GM12864 (cell line): Measurements from ENCODE around the gene DAB2.

Experiments
- DNase-seq: peaks from one replicate; pipeline ENCODE4 v3.0.0-alpha.2; 2011; ENCODE audit warnings: low read depth
- H3K4me3 ChIP-seq: 2 replicates; pipeline ENCODE4 v1.5.1; 2011; ENCODE audit warnings: mild to moderate bottlenecking, low read depth, low read length, control low read depth
- TF ChIP-seq, protein P1 (sequence below): IDR thresholded peaks from 2 replicates; pipeline ENCODE4 v1.5.1; 2011; ENCODE audit warnings: low read depth, mild to moderate bottlenecking, moderate library complexity, low read length, control low read depth, inconsistent platforms; ENCODE audit errors: missing control alignments

Gene DAB2

DNA sequence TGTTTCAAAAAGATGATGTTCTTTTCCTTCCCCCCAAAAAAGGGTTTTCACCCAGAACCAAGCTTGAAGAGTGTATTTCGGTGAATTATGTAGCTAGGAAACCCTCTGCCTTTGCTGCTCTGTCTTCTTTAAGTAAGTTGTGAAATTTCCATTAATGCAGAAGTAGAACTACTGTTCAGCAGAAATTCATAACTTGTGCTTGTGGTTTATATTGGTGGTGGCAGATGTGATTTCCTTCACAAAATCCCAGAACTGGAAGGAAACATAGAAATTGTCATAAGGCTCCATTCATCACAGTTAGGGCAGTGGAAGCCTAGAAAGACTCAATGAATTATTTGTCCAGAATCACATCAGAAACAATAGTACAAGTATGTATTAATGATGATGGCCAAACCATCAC is 42.1 kb upstream of the DAB2 start:
- DNase-seq, result no peak
- TF ChIP-seq, protein P1, sequence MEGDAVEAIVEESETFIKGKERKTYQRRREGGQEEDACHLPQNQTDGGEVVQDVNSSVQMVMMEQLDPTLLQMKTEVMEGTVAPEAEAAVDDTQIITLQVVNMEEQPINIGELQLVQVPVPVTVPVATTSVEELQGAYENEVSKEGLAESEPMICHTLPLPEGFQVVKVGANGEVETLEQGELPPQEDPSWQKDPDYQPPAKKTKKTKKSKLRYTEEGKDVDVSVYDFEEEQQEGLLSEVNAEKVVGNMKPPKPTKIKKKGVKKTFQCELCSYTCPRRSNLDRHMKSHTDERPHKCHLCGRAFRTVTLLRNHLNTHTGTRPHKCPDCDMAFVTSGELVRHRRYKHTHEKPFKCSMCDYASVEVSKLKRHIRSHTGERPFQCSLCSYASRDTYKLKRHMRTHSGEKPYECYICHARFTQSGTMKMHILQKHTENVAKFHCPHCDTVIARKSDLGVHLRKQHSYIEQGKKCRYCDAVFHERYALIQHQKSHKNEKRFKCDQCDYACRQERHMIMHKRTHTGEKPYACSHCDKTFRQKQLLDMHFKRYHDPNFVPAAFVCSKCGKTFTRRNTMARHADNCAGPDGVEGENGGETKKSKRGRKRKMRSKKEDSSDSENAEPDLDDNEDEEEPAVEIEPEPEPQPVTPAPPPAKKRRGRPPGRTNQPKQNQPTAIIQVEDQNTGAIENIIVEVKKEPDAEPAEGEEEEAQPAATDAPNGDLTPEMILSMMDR, result no peak
- no peak overlapping the region for H3K4me3 ChIP-seq

DNA sequence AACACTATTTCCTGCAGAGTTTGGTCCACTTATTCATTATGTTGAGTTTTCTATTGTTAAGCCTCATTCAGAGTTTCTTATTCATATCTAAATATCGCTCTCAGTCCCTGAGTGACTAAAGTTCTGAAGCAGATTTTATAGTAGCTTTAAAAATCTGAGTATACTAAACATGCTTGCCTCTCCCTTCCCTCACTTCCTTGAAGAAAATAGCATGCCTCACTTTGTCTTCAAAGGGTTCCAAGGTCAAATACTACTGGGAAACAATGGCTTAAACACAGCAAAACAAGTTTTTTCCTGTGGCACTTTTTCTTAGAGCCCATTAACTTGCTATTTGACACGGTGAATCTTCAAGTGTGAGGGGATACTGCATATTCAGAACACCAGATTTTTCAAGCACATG is 41.1 kb upstream of the DAB2 start:
- DNase-seq, result no peak
- no peak overlapping the region for H3K4me3 ChIP-seq
- TF ChIP-seq, protein P1, result no peak

DNA sequence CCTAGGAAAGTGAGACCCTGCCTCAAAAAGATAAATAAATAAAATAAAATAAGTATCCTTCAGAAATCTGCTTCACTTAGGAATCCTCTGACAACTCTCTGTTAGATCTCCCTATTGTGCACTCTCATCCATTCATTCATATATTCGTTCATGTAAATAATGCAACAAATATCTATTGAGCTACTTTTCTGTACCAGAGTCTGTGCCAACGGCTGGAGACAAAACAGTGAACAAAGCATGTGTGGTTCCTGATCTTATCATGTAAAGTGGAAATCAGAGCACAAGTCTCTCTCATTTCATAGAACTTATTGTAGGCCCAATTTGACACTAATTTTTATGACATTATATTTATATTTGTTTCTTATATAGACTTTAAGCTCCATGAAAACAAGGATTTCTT is 40.3 kb upstream of the DAB2 start:
- no peak overlapping the region for H3K4me3 ChIP-seq
- DNase-seq, result no peak
- TF ChIP-seq, protein P1, result no peak

DNA sequence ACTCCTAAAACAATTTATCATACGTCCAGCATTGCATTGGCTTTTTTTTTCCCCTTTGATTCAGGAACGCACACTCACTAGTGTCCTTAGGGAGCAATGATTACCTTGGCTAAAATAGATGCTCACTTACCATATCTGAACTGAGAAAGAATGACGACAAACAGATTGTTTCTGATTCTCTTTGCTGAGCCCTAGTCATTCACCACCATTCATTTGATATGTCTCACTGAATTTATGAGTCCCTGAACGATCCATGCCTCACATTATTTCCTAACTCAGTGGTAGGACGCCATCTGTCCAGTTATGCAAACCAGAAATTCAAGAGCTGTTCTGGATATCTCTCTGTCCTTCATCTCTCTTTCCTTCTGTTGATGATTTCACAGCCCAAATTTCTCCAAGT is 39.3 kb upstream of the DAB2 start:
- TF ChIP-seq, protein P1, result no peak
- no peak overlapping the region for H3K4me3 ChIP-seq
- no peak for DNase-seq

DNA sequence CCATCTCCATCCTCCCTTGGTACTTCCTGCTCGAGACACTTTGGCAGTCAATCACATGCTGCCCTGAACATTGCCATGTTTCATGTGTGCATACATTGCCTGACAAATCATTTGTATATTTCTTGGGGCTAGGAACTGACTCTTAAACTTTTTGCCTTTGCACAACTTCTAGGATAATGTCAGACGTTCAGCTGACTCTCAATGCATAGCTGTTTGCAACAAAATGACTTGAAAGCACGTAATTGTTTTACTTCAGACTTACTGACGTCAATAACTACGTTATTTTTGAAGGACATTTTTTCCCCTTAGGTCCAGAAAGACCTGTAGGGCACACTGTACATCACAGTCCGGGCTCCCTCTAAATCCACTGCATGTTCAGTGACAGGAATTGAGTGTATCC is 37.4 kb upstream of the DAB2 start:
- no peak overlapping the region for H3K4me3 ChIP-seq
- TF ChIP-seq, protein P1, result no peak
- DNase-seq, result no peak

DNA sequence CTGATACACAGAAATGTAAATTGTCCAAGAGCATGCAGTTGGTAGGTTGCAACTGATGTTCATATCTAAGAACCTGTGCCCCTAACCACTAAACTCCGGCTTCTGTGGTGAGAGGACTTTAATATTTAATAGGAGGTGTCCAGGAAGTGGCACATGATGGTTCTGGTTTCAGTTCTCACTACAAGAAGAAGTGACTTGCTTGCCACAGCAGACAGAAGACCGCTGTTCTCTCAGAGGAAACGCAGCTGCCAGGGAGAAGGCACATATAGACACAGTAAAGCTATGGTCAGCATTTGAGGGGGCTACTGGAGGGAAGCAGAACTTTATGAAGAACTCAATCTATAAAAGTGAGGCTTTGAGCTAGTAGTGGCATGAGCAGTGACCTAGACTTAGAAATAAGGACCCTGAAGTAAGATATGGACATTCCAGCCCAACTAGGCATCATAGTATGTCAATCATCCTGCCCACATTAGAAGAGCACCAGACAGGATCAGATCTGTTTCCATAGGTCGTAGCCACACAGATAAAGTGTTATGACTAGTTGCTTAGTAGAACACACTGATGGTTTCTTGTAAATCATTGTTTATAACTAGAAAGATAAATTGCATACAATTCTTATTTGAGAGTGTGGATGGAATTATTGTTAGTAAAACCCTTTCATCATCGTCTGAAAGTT is 36.4 kb upstream of the DAB2 start:
- H3K4me3 ChIP-seq, result no peak overlapping the region
- no peak for DNase-seq
- TF ChIP-seq, protein P1, result no peak

DNA sequence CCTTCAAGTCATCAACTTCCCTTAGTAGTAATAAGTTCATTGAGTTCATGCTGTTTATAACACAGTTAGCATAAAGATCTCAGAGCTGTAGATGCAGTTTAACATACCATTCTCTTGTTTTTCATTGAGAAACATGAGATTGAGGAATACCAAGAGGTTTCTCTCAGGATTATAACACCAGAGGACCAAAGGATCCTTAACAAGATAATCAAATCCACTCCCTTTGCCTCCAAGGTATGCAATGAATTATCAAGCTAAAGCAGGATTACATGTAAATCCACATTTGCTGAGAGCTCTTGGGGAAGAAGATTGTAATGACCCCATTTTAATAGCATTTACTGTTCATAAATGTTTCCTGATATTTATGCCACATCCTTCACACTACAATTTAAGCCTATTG is 35.1 kb upstream of the DAB2 start:
- H3K4me3 ChIP-seq, result no peak overlapping the region
- no peak for DNase-seq
- TF ChIP-seq, protein P1, result no peak
